Spleen (tissue), 7 donors: ENCODE data around the gene RSPO4.

Experiments used
- CTCF ChIP-seq, 11 experiments: fragments of 200-600 bp in 7 of 11; fragments of 450-650 bp in 4 of 11; sonication (generic) in 4 of 11; IDR thresholded peaks in 8 of 11; conservative IDR thresholded peaks in 3 of 11; 1 replicate in 7 of 11; 2 replicates in 4 of 11; pipeline versions ENCODE4 v1.4.0 to v1.8.0; 2016 to 2021; ENCODE audit warnings: antibody characterized with exemption in 11 of 11, inconsistent platforms in 4 of 11, mild to moderate bottlenecking in 1 of 11
- POLR2A ChIP-seq, 3 donors: fragments of 450-650 bp; IDR thresholded peaks; one replicate each; pipeline ENCODE4 v1.5.1; 2017; ENCODE audit warnings: antibody characterized with exemption in 3 of 3, mild to moderate bottlenecking in 1 of 3
- POLR2AphosphoS5 ChIP-seq, 3 donors: sonication (generic); formaldehyde crosslinking; IDR thresholded peaks; one replicate each; pipeline ENCODE4 v1.5.1; 2017; ENCODE audit warnings: antibody characterized with exemption in 3 of 3
- donor health status: DM: no; HTN: no; CAD: no; lungs with moderate emphysema.
- donor health status: DM: no; HTN: no; CAD: no.
- donor health status: DM: no; HTN: no; CAD: no.

GRCh38 chr20:913306-913849 lies 88.7 kb downstream of the RSPO4 start:
- no peak for TF ChIP-seq CTCF (IDR thresholded peaks at IDR 0.05 in 8 of 11, conservative IDR thresholded peaks at IDR 0.05 in 3 of 11)
- no peak for TF ChIP-seq POLR2AphosphoS5 (IDR thresholded peaks at IDR 0.05)
- TF ChIP-seq POLR2A (IDR thresholded peaks at IDR 0.05) = no peak
